GM18511 (cell line): ENCODE results near the gene FANCB.

Experiments
- ATAC-seq: cut with Tn5 transposase; IDR thresholded peaks from one replicate; pipeline ENCODE4 v1.9.1; 2021; ENCODE audit warnings: mild to moderate bottlenecking, moderate library complexity; ENCODE audit not compliant: unreplicated experiment

The FANCB gene

GRCh38 chrX:14843666-14844065 lies 29.2 kb downstream of the FANCB start:
- ATAC-seq, result no peak

- no peak for ATAC-seq
Observed at GRCh38 chrX:14837155-14837554, 35.7 kb downstream of the FANCB start.

GRCh38 chrX:14832586-14832985 lies 40.3 kb downstream of the FANCB start:
- no peak for ATAC-seq

- no peak for ATAC-seq
Observed at GRCh38 chrX:14832151-14832550, 40.7 kb downstream of the FANCB start.

GRCh38 chrX:14829643-14830042 lies 43.2 kb downstream of the FANCB start:
- no peak for ATAC-seq

- ATAC-seq, result no peak
Observed at GRCh38 chrX:14826319-14826718, 46.5 kb downstream of the FANCB start.

- no peak for ATAC-seq
Observed at GRCh38 chrX:14825851-14826250, 47.0 kb downstream of the FANCB start.

- ATAC-seq, result no peak
Observed at GRCh38 chrX:14819769-14820168, 53.1 kb downstream of the FANCB start.

- ATAC-seq, result no peak
Observed at GRCh38 chrX:14817571-14817970, 55.3 kb downstream of the FANCB start.

- ATAC-seq, result no peak
Observed at GRCh38 chrX:14802943-14803710, 69.7 kb downstream of the FANCB start.

GRCh38 chrX:14801136-14801535 lies 71.7 kb downstream of the FANCB start:
- no peak for ATAC-seq

GRCh38 chrX:14798805-14799397 lies 74.0 kb downstream of the FANCB start:
- no peak for ATAC-seq
